Measurements from ENCODE around the gene LGR5.

DNA sequence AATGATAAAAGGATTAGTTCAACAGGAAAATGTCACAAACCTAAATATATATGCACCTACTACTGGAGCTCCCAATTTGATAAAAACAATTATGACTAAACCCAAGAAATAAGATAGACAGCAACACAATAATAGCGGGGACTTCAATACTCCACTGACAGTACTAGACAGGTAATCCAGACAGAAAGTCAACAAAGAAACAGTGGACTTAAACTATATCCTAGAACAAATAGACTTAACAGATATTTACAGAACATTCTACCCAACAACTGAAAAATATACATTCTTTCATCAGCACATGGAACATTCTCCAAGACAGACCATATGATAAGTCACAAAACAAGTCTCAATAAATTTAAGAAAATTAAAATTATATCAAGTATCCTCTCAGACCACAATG, 28.0 kb upstream of the LGR5 start:
- TF ChIP-seq, protein P1, sequence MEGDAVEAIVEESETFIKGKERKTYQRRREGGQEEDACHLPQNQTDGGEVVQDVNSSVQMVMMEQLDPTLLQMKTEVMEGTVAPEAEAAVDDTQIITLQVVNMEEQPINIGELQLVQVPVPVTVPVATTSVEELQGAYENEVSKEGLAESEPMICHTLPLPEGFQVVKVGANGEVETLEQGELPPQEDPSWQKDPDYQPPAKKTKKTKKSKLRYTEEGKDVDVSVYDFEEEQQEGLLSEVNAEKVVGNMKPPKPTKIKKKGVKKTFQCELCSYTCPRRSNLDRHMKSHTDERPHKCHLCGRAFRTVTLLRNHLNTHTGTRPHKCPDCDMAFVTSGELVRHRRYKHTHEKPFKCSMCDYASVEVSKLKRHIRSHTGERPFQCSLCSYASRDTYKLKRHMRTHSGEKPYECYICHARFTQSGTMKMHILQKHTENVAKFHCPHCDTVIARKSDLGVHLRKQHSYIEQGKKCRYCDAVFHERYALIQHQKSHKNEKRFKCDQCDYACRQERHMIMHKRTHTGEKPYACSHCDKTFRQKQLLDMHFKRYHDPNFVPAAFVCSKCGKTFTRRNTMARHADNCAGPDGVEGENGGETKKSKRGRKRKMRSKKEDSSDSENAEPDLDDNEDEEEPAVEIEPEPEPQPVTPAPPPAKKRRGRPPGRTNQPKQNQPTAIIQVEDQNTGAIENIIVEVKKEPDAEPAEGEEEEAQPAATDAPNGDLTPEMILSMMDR (conservative IDR thresholded peaks at IDR 0.05; ENCODE audit: low read depth, low read length): no peak
- no peak for TF ChIP-seq EZH2 (IDR thresholded peaks at IDR 0.05; ENCODE audit: borderline replicate concordance, low read depth, low read length, poor library complexity, severe bottlenecking)

Data from A673 (cell line).